Lung microvascular endothelial cell (primary cell): ENCODE measurements around the gene SIK2. TPM values are rescaled to one million over a fixed set of nuclear protein-coding genes. Genes with fewer than 3 reads are reported as not detected.
"Not testable (repeated sequence)": the region's sequence is repeated elsewhere in the genome, so short reads cannot be mapped to it uniquely, and the experiment has no call there.

Source experiments
- DNase-seq, 2 donors: peaks; one replicate each; pipeline versions ENCODE4 v3.0.0 to v3.0.0-alpha.2; 2010; ENCODE audit warnings: low read depth in 2 of 2
- total RNA-seq: library from RNA; depleted of rRNA; stranded (reverse); fragments of >200 nt; gene quantifications from 2 replicates; pipeline ENCODE4 v1.2.1, GENCODE V29; 2014

Gene SIK2
- total RNA-seq, 1 donor from 2014 or later = 9.9 TPM

DNA sequence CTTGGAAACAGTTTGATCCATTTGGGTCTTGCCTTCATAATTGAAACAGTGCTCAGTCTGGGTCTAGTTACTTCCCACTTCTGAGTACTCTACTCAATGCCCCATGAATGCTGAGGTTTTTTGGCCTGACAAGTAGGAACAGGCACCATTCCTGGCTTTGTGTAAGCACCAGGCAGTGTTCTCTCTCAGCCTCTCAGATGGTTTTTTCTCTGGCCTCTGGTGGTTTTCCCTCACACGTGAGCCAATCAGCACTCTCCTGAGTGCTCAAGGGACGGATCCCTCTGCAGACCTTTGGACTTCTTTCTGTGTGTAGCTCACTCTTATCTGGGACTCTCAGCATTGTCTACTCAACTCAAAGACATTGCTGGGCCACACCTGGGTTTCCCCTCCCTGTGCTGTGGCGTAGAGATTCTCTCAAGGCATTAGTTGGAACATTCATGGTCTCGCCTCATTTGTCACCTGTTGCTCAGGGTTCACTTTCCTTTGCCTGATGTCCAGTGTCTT lies 21.3 kb downstream of the SIK2 start:
- no peak for DNase-seq

- DNase-seq = no peak
Measured at GRCh38 chr11:111624608-111625007, 22.4 kb downstream of the SIK2 start.

DNA sequence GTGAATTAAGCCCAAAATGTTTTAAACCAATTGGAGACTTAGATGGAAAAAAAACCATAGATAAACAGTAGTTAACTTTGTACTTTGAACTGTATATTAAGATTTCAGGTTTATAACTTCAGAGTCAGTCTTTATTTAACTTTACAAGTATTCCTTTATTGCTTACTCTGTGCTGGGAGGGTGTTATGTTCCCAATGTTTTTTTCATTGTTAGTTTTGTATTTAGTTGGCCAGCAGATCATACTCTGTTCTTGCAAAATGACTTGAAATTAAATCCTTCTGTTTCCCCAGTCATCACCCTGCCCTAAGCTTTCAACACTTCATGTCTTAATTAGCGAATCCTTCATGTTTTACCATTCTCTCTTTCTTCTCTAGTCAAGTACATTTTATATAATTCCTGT lies 25.3 kb downstream of the SIK2 start:
- no peak for DNase-seq

DNA sequence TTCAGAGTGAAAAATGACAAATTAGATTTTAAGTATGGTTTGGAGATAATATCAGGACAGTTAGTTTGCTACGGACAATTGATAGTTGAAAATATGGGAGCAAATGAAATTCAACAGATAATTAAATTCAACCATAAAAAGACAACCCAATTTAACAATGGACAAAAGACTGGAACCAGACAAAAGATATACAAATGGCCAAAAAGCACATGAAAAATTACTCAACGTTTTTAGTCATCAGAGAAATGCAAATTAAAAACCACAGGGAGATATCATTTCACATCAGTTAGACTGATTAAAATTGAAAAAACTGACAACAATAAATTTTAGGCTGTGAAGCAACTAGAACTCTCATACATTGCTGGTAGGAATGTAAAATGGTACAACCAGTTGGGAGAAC lies 27.2 kb downstream of the SIK2 start:
- no peak for DNase-seq

- no peak for DNase-seq
Measured at GRCh38 chr11:111631024-111631665, 28.9 kb downstream of the SIK2 start.

GRCh38 chr11:111631666-111632039 lies 29.4 kb downstream of the SIK2 start:
- DNase-seq = peak in 1 of 2 donors; percentile 66

DNA sequence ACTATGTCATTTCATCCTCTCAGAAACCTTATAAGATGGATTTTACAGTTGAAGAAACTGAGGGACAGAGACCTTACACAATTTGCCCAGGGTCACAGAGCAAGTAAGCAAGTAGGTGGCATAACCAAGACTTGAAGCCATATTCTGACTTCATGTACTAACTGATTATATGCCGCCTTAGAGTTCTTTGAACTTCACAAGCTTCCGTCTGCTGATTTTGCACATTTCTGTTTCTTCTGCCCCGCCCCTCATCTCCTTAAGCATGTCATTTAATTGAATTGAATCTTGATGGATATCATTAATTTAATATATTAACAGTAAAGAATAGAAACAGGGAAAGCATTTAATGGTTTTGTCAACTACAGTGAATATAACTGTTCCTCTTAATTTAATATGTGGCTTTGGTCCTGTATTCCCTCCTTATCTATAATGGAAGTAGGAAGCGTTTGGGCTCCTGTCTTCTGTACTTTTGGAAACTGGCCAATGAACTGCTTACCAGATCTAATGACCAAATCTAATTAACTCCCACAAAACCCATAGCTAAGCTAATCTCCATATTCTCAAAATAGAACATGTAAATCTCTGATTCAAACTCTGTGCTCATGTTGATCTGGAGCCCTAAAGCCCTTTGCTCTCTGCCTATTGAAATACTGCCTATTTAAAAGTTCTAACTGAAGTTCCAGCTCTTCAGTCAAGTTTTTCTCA lies 30.4 kb downstream of the SIK2 start:
- DNase-seq = no peak

DNA sequence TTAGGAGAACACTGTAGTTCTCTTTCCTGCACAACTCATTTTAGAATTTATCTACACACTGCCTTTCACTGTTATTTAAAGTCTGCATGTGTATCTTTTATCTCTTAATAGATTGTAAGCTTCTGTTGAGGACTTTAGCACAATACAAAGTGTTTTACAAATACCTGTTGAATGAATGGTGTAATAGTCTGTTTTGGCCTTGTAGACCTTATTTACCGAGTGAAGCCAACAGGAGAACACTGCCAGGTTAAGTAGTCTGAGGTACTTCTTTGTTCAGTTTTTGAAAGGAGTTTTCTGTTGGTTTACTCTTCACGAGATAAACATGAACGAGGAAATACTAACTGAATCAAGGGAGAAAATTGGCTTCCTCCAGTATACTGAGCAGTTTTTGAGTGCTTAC lies 31.0 kb downstream of the SIK2 start:
- no peak for DNase-seq

GRCh38 chr11:111633756-111634362 lies 31.6 kb downstream of the SIK2 start:
- peak; percentile 23 to 58 for DNase-seq

DNA sequence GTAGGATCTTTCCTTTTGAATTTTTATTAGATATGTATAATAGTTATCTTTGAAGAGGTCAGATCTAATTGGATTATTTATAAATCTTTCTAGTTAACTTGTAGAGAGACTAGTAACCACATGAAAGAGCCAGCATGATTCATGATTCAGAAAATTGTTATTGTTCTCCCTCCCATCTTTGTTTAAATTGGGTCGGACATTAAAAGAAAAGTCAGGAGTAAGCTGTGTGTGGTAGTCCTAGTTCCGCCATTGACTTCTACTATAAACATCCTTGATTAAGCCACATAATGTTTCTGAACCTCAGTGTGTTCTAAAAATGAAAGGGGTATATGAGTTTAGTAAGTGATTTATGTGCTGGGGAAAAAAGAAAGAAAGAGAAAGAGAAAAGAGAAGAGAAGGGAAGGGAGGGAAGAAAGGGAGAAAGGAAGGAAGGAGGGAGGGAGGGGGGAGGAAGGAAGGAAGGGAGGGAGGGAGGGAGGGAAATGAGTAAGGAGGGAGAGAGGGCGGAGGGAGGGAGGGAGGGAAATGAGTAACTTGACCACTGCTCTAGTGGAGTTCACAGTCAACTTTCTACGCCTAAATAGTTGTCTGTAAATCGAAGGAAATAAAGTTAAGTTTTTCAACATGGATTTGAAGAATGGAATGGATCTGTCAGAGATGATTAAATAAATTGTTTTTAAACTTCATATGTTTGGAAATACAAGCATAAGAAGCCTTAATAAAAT lies 32.9 kb downstream of the SIK2 start:
- DNase-seq = peak in 1 of 2 donors; percentile 43

DNA sequence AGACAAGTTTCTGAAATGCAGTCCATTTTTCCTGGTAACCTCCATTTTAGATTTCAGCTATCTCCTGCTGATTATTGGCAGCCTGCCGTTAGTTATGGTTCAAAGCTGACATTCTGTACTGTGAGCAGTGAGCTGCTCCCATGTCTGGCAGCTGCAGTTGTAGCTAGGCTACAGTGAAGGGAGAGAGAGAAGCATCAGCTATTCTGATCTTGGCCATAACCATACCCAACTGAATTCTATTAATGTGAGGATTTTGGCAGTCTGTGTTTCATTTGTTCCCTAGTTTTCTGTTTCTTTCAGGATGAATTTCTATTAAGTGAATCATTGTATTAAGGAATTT lies 33.4 kb downstream of the SIK2 start:
- DNase-seq = no peak

DNA sequence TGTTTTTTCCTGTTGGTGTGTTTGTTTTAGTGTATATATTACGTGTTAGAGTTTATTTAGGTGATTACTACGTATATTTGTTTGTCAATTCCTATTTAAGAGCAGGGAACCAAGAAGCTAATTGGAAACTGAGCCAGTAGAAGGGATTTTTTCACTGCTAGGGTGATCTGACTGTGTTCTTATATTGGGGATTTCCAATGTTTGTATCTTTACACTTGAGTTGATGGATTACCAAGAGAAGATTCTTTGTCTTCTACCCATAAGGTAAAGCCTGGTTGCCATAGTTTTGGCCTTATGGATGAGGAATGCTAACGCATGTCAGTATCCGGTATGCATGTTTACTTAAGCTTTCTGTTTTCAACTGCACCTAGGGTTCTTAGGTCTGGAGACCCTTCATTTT lies 35.6 kb downstream of the SIK2 start:
- no peak for DNase-seq

- no peak for DNase-seq
Measured at GRCh38 chr11:111639226-111639925, 37.1 kb downstream of the SIK2 start.

- peak; percentile 29 to 46 for DNase-seq
Measured at GRCh38 chr11:111641339-111642015, 39.2 kb downstream of the SIK2 start.

- DNase-seq = no peak
Measured at GRCh38 chr11:111642542-111642941, 40.3 kb downstream of the SIK2 start.

DNA sequence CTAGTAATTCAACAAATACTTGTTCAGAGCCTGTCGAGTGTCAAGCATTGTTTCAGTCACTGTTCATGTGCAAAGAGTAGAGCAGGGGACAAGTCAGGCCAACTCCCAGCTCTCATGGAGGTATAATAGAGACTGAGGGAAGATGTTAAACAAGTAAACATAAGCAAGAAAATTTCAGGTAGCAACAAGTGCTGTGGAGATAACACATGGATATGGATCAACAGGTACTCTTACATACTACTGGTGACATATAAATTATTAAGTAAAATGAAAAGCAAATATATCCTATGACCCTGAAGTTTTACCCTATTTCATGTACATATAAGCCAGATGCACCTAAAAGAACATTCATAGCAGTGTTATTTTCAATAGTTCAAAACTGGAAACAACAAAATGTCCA lies 42.7 kb downstream of the SIK2 start:
- DNase-seq = no peak

DNA sequence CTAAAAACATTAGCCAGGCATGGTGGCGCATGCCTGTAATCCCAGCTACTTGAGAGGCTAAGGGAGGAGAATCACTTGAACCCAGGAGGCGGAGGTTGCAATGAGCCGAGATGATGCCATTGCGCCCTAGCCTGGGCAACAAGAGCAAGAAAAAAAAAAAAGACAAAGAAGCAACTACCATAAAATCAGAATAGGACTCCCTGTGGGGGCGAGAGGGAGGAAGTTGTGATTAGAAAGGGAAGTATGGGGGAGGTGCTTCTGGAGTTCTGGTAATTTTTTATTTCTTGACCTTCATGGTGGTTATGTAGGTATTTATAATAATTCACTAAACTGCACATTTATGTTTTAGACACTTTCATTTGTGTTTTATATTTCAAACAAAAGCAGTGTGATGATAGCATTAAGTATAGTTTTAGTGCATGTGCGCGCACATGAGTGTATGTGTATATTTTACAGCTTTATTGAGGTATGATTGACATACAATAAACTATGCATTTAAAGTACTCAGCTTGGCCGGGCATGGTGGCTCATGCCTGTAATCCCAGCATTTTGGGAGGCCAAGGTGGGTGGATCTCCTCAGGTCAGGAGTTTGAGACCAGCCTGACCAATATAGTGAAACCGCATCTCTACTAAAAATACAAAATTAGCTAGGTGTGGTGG lies 43.5 kb downstream of the SIK2 start:
- no peak for DNase-seq

DNA sequence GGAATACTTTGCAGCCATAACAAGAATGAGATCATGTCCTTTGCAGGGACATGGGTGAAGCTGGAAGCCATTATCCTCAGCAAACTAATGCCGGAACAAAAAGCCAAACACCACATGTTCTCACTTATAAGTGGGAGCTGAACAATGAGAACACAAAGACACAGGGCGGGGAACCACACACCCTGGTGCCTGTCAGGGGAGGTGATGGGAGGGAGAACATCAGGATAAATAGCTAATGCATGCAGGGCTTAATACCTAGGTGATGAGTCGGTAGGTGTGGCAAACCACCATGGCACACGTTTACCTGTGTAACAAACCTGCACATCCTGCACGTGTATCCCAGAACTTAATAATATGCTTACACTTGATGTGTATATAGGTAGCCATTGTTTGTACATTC lies 49.1 kb downstream of the SIK2 start:
- DNase-seq = not testable (repeated sequence)

DNA sequence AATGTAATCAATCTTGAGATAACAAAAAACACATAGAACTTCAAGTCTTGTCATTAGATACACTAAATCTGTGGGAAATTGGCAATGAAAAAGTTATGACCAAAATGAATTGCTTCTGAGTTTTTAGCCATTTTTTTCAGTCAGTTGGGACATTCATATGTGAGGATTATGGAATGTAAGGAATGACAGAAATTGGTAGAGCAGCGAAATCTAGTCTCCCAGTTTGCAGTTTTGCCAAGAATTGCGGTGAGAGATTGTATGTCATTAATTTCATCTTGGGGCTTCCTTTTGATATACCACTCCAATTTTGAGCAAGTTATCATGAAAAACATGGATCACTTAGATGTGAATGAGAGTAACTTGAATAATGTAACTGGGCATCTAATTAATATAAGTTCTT lies 49.9 kb downstream of the SIK2 start:
- no peak for DNase-seq

DNA sequence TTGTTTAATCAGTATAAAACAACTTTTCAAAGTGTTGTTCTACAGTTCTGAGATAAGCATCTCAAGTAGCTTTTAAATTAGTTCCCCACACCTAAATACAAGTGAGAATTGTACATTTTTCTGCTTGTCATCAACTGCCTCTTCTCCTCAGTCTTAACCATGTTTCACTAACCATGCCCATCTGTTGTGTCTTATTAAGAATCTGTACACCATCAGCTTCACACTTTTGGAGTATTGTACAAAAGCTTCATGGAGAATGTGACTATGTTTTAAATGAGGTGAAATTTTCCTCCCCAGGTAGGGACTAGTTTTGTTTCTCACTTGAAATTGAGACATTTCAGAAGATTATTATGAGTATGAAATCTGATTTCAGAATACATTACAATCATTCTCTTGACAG lies 52.4 kb downstream of the SIK2 start:
- DNase-seq = no peak

DNA sequence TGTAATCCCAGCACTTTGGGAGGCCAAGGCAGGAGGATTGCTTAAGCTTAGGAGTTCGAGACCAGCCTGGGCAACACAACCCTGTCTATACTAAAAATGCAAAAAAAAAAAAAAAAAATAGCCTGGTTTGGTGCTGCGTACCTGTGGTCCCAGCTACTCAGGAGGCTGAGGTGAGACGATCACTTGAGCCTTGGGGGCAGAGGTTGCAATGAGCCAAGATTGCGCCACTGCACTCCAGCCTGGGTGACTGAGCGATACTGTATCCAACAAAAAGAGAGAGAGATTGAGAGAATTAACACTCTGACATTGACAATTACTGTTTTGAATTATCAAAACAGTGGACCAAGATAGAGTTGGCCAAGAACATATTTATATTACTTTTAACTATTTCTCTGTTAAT lies 53.7 kb downstream of the SIK2 start:
- no peak for DNase-seq
